ENCODE measurements around the gene FAM241B.

Gene FAM241B

GRCh38 chr10:69668721-69669120 lies 38.7 kb downstream of the FAM241B start:
- DNase-seq: no peak

GRCh38 chr10:69669409-69669808 lies 39.4 kb downstream of the FAM241B start:
- no peak for DNase-seq

- DNase-seq: no peak
Measured at GRCh38 chr10:69673521-69673920, 43.5 kb downstream of the FAM241B start.

DNA sequence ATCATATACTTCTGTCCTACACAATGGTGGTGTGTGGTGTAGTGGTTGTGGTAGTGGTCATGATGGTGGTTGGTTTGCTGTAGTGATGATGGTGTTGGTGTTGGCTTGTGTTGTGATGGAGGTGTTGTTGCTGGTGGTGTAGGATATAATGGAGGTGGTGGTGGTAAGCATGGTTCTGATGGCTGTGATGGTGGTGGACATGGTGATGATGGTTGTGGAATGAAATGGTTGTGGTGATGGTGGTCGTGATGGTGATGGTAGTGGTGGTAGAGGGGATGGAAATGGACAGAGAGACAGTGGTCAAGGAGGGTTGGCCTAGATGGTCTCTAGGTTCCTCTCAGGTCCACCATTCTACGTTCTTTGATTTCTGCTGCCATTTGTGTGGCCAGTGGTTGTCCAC lies 44.7 kb downstream of the FAM241B start:
- no peak for DNase-seq

- no peak for DNase-seq
Measured at GRCh38 chr10:69676301-69676700, 46.3 kb downstream of the FAM241B start.

DNA sequence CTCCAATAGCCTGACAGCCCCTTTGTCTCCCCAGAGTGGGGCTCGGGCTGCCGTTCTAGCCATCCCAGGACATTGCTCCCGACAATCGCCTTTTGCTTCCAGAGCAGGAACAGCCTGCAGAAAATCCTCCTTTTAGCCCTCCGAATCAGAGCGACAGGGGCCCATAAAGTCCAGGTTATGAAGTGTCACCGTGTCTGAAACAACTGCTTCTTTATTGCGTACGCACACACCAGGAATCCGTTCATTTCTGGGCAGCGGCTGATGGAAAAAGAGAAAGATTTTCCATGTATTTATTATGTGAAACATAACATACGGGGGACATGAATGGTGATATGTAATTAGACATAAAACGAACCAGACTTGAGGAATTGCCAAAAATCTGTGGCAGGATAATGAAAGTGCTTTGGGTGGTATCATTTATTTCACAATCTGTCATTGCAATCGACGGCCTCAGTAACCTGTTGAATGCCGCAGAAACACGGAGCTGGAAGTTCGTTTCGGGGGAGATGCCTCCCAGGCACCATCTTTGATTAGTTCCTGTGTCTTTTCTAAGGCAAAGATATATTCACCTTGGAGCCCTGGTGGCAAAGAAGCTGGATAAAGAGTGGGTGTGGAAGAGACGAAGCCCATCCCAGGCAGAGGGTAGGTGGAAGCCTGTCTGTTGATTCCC lies 48.1 kb downstream of the FAM241B start:
- DNase-seq: no peak

- DNase-seq: no peak
Measured at GRCh38 chr10:69679736-69680135, 49.7 kb downstream of the FAM241B start.

GRCh38 chr10:69680610-69681009 lies 50.6 kb downstream of the FAM241B start:
- DNase-seq: no peak

GRCh38 chr10:69681436-69681835 lies 51.4 kb downstream of the FAM241B start:
- no peak for DNase-seq

DNA sequence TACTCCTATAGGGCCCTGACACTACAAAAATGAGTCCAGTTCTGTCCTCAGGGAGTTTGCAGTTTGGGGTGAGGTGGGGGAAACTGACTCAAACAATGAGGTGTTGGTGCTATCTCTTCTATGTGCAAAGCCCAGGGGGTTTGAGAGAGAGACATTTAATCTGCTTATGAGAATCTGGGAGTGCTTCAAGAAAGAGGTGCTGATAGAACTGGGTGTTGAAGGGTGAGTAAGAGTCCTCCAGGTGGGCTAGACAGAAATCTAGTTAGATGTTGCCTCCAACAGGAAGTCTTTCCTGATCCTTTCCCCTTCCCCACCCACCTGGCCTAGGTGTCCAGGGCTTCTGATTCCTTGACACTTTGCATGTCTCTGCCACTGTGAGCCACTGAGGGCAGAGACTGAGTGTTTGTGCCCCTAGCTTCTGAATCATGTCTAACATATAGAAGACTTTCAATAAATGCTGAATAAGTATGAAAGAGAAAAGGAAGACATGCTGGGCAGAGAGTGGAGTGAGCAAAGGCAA lies 53.0 kb downstream of the FAM241B start:
- DNase-seq: no peak

All from activated CD4-positive, alpha-beta T cell treated with anti-CD3 and anti-CD28 coated beads for 4 hours (primary cell).